H1 (cell line): Measurements from ENCODE around the gene VWCE. TPM values are rescaled to one million over a fixed set of nuclear protein-coding genes. Genes with fewer than 3 reads are reported as not detected.

ENCODE experiments used
- CHD1 ChIP-seq: IDR thresholded peaks from 2 replicates; pipeline ENCODE4 v1.6.1; 2012; ENCODE audit warnings: low read depth, low read length, improper control_type of control experiment
- EP300 ChIP-seq, 2 experiments: IDR thresholded peaks; 1 replicate in 1 of 2; 2 replicates in 1 of 2; pipeline ENCODE4 v1.6.1; 2011 to 2012; ENCODE audit warnings: low read depth in 2 of 2, low read length in 2 of 2, mild to moderate bottlenecking in 2 of 2, borderline replicate concordance in 1 of 2, inconsistent platforms in 1 of 2, moderate library complexity in 1 of 2
- MAFK ChIP-seq: IDR thresholded peaks from 2 replicates; pipeline ENCODE4 v1.6.1; 2012; ENCODE audit warnings: low read depth, mild to moderate bottlenecking, improper control_type of control experiment, low read length
- TAF1 ChIP-seq: IDR thresholded peaks from 2 replicates; pipeline ENCODE4 v1.6.1; 2011; ENCODE audit warnings: mild to moderate bottlenecking, low read depth, low read length
- polyA plus RNA-seq, 7 experiments: library from polyadenylated mRNA; depleted of rRNA in 3 of 7; stranded (reverse) in 5 of 7; unstranded in 2 of 7; fragments of >200 nt in 5 of 7; fragments of 200-250 nt in 2 of 7; gene quantifications; 1 replicate in 5 of 7; 2 replicates in 1 of 7; 4 replicates in 1 of 7; pipeline versions ENCODE4 v1.2.1 to v1.2.3, GENCODE V29; 2011 to 2013; ENCODE audit warnings: missing spikeins in 2 of 7, mixed read lengths in 2 of 7
- total RNA-seq: library from RNA; stranded (reverse); fragmentation: NEBNext Ultra II Directional; extraction: Animal tissue kit (Norgen Biotek cat#: 25700); gene quantifications from 2 replicates; pipeline ENCODE4 v1.2.1, GENCODE V29; 2021

The VWCE gene
- total and polyA plus RNA-seq, 2 of the 8 experiments (the other 6 are each of a cell fraction or from before 2014, with no cell fraction given), result 9.5 to 12.3 TPM

DNA sequence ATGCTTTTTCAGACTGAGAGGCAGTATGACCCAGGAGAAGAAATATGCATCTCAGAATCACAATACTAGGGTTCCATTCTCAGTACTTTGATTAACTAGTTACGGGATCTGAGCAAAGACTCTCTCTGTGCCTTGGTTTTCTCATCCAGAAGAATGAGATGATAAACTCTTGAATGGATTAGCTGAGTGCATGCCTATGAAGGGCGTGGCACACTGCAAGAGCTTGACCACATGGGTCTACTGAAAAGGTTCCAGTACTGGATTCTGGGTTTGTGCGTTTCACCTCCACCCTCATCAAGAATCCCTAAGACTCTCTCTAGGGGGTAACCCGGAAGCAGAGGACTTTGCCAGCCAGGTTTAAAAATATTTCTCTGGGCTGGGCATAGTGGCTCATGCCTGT is 28.5 kb downstream of the VWCE start (continued):
- TF ChIP-seq EP300 (IDR thresholded peaks at IDR 0.05; ENCODE audit: borderline replicate concordance in 1 of 2, low read depth in 2 of 2, low read length in 2 of 2) (no peak), MAFK (no peak), TAF1 (no peak), CHD1 (no peak)
